Endothelial cell of umbilical vein (primary cell): ENCODE results near the gene HEATR5B. TPM values are rescaled to one million over a fixed set of nuclear protein-coding genes. Genes with fewer than 3 reads are reported as not detected.

Source experiments
- BruUV-seq: library from RNA; stranded (reverse); fragments of 400-500 nt; replicated peaks from 2 replicates; lab custom pipeline; 2021; lab: Mats Ljungman, UMichigan
- CTCF ChIA-PET: fragments of 300-600, 350-600 bp; sonication (Branson Sonifier 250); formaldehyde crosslinking; loops from one replicate; lab custom pipeline; 2021; ENCODE audit warnings: antibody characterized with exemption, inconsistent platforms; lab: Charles Lee
- POLR2A ChIA-PET: fragments of 300-600, 350-600 bp; sonication (Branson Sonifier 250); formaldehyde crosslinking; loops from one replicate; lab custom pipeline; 2021; ENCODE audit warnings: antibody characterized with exemption, inconsistent platforms; lab: Charles Lee
- DNase-seq: peaks from one replicate; pipeline ENCODE4 v3.0.0-alpha.2; 2011; ENCODE audit warnings: low read depth, low spot score
- FAIRE-seq: peaks from 2 replicates; lab custom pipeline; 2011; peaks lifted over from hg19 to GRCh38; lab: Jason Lieb, UNC
- H2AFZ ChIP-seq: 2 replicates; pipeline ENCODE4 v1.6.0; 2012; ENCODE audit warnings: low read depth, low read length, control low read depth, inconsistent platforms
- H3K27ac ChIP-seq: 2 replicates; pipeline ENCODE4 v1.5.1; 2011; ENCODE audit warnings: low read depth, mild to moderate bottlenecking, control low read depth, low read length, moderate library complexity; ENCODE audit not compliant: insufficient read depth
- H3K27me3 ChIP-seq, 2 experiments: 2 replicates each; pipeline versions ENCODE4 v1.6.0 to v1.6.1; 2011; ENCODE audit warnings: low read length in 2 of 2, mixed read lengths in 1 of 2; ENCODE audit not compliant: control insufficient read depth in 2 of 2, insufficient read depth in 2 of 2
- H3K36me3 ChIP-seq, 2 experiments: 2 replicates in 1 of 2; 3 replicates in 1 of 2; pipeline ENCODE4 v1.5.1; 2011; ENCODE audit warnings: low read length in 2 of 2, mild to moderate bottlenecking in 1 of 2, moderate library complexity in 1 of 2; ENCODE audit not compliant: control insufficient read depth in 2 of 2, insufficient read depth in 2 of 2; ENCODE audit errors: extremely low read depth in 1 of 2
- H3K4me1 ChIP-seq: 3 replicates; pipeline ENCODE4 v1.5.1; 2011; ENCODE audit warnings: mild to moderate bottlenecking, low read length; ENCODE audit not compliant: control insufficient read depth, insufficient read depth; ENCODE audit errors: extremely low read depth
- H3K4me2 ChIP-seq: 2 replicates; pipeline ENCODE4 v1.6.1; 2011; ENCODE audit warnings: low read length, control low read depth, mixed read lengths; ENCODE audit not compliant: insufficient read depth
- H3K4me3 ChIP-seq, 3 experiments: fragments of 200-600 bp in 1 of 3; sonication (generic), shearing (Covaris generic) in 1 of 3; replicated peaks in 1 of 3; 2 replicates each; pipeline ENCODE4 v1.5.1; 2011 to 2016; ENCODE audit warnings: control low read depth in 3 of 3, low read length in 3 of 3, mild to moderate bottlenecking in 2 of 3, inconsistent platforms in 1 of 3, low read depth in 1 of 3, moderate library complexity in 1 of 3; ENCODE audit not compliant: insufficient read depth in 1 of 3
- H3K79me2 ChIP-seq: 2 replicates; pipeline ENCODE4 v1.6.0; 2012; ENCODE audit warnings: low read length, inconsistent platforms; ENCODE audit not compliant: control insufficient read depth, insufficient read depth
- H3K9ac ChIP-seq: replicated peaks from 2 replicates; pipeline ENCODE3; 2011; ENCODE audit warnings: low read length, control low read depth; ENCODE audit not compliant: insufficient read depth; ENCODE audit errors: extremely low read depth
- H3K9me1 ChIP-seq: replicated peaks from 3 replicates; pipeline ENCODE4 v1.6.0; 2011; ENCODE audit warnings: mild to moderate bottlenecking, low read length; ENCODE audit not compliant: control insufficient read depth, insufficient read depth; ENCODE audit errors: extremely low read depth
- H3K9me3 ChIP-seq: replicated peaks from 2 replicates; pipeline ENCODE4 v1.5.1; 2012; ENCODE audit warnings: low read length, inconsistent platforms; ENCODE audit not compliant: control insufficient read depth, insufficient read depth
- H4K20me1 ChIP-seq: replicated peaks from 2 replicates; pipeline ENCODE3; 2011; ENCODE audit warnings: mild to moderate bottlenecking, low read length; ENCODE audit not compliant: control insufficient read depth, insufficient read depth; ENCODE audit errors: extremely low read depth
- CTCF ChIP-seq, 2 donors: IDR thresholded peaks; 1 replicate in 1 of 2; 2 replicates in 1 of 2; pipeline ENCODE4 v1.5.1; 2011; ENCODE audit warnings: low read length in 2 of 2, mild to moderate bottlenecking in 2 of 2, moderate library complexity in 2 of 2, control low read depth in 1 of 2, inconsistent platforms in 1 of 2, low read depth in 1 of 2; ENCODE audit not compliant: insufficient read depth in 1 of 2; ENCODE audit errors: extremely low read depth in 1 of 2
- EZH2 ChIP-seq: IDR thresholded peaks from 2 replicates; pipeline ENCODE4 v1.6.1; 2012; ENCODE audit warnings: borderline replicate concordance, low read depth, mild to moderate bottlenecking, moderate library complexity, low read length, inconsistent platforms; ENCODE audit not compliant: severe bottlenecking
- FOS ChIP-seq: IDR thresholded peaks from 2 replicates; pipeline ENCODE4 v1.6.1; 2011; ENCODE audit warnings: mild to moderate bottlenecking, low read length, moderate library complexity, borderline replicate concordance; ENCODE audit not compliant: insufficient read depth
- GATA2 ChIP-seq: IDR thresholded peaks from 2 replicates; pipeline ENCODE4 v1.7.0; 2011; ENCODE audit warnings: low read depth, mild to moderate bottlenecking, moderate library complexity, mixed read lengths, low read length; ENCODE audit not compliant: insufficient read length, insufficient read depth
- JUN ChIP-seq: IDR thresholded peaks from 2 replicates; pipeline ENCODE4 v1.6.1; 2011; ENCODE audit warnings: borderline replicate concordance, low read depth; ENCODE audit not compliant: insufficient read length, insufficient read depth
- MYC ChIP-seq: IDR thresholded peaks from one replicate; pipeline ENCODE4 v1.6.1; 2011; ENCODE audit warnings: mild to moderate bottlenecking, low read depth, low read length
- POLR2A ChIP-seq: IDR thresholded peaks from 2 replicates; pipeline ENCODE4 v1.6.1; 2012; ENCODE audit warnings: low read depth, mild to moderate bottlenecking, control low read depth, low read length
- POLR2AphosphoS5 ChIP-seq: IDR thresholded peaks from 2 replicates; pipeline ENCODE4 v1.6.1; 2012; ENCODE audit warnings: low read depth, mild to moderate bottlenecking, control low read depth, low read length, moderate library complexity; ENCODE audit not compliant: insufficient read depth
- dilution Hi-C: fragments of 300-500 bp; cut with MboI; formaldehyde crosslinking; loops from one replicate; pipeline ENCODE4 v1.15.0; 2019; ENCODE audit warnings: low sequenced_read_pairs; ENCODE audit not compliant: extremely low pct_ligation_motif_present
- intact Hi-C: fragments of 100-400 bp; cut with micrococcal nuclease; formaldehyde crosslinking; loops from one replicate; pipeline ENCODE4 v1.10.0; 2022
- polyA plus RNA-seq, 4 experiments: library from polyadenylated mRNA; depleted of rRNA in 3 of 4; stranded (reverse) in 3 of 4; unstranded in 1 of 4; fragments of >200 nt; gene quantifications; 2 replicates each; pipeline versions ENCODE4 v1.2.1 to v1.2.3, GENCODE V29; 2011 to 2012; ENCODE audit warnings: missing spikeins in 1 of 4
- total RNA-seq: library from RNA; stranded (reverse); gene quantifications from 2 replicates; pipeline ENCODE4 v1.2.3, GENCODE V29; 2021
- TF ChIP-seq, protein P1 (sequence below): IDR thresholded peaks from 2 replicates; pipeline ENCODE4 v1.6.1; 2011; ENCODE audit not compliant: insufficient read depth, insufficient read length

The HEATR5B gene
- total and polyA plus RNA-seq, 2 donors (not counting 3 experiments of a cell fraction or from before 2014, with no cell fraction given) = 16.1 to 22.5 TPM

DNA sequence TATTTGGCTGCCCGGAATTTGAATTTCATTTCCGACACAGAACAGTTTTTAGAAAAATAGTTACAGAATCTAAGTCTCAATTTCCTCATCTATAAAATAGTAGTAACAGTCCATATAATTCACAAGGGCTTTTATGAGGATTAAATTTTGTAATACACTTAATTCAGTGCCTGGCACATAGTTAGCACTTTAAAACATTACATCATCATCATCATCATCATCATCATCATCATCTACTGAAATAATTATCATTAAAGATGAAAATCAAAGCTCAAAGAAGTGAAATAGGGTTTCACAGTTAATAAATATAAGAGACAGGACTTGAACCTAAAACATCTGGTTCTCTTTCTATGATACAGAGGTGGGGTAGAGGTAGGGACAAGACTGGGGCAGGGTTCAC lies 13.2 kb downstream of the HEATR5B start:
- DNase-seq (no peak), FAIRE-seq (no peak)
- ChIA-PET POLR2A (no interaction called here), CTCF (interaction anchor here (0.6 to 1.3 kb wide), 2 partner anchors 10 to 202 kb away, joined by 3 read pairs; no protein-coding TSS in a partner anchor)
- Histone ChIP-seq H3K36me3 (peaks cover 4 to 11% of the 10 kb centered on the region in 2 experiments), H3K9me1 (no peaks in the 10 kb centered on the region), H2AFZ (no peak overlapping the region), H3K4me1 (no peaks in the 10 kb centered on the region), H3K9ac (no peak overlapping the region), H3K27ac (no peak overlapping the region), H3K27me3 (no peaks in the 10 kb centered on the region), H3K4me3 (no peak overlapping the region), H4K20me1 (no peaks in the 10 kb centered on the region), H3K9me3 (no peaks in the 10 kb centered on the region), H3K4me2 (no peak overlapping the region), H3K79me2 (no peaks in the 10 kb centered on the region)
- dilution Hi-C loops (no loop called here), intact Hi-C loops (no loop called here)
- no TSS peak for BruUV-seq
- no peak for TF ChIP-seq JUN
- no peak for TF ChIP-seq GATA2
- TF ChIP-seq EZH2 = no peak

- Histone ChIP-seq H3K27ac (no peak overlapping the region), H3K4me1 (no peaks in the 10 kb centered on the region), H3K4me2 (no peak overlapping the region), H3K9ac (no peak overlapping the region), H4K20me1 (no peaks in the 10 kb centered on the region), H3K9me3 (no peaks in the 10 kb centered on the region), H3K27me3 (no peaks in the 10 kb centered on the region), H3K79me2 (no peaks in the 10 kb centered on the region), H3K4me3 (no peak overlapping the region), H2AFZ (no peak overlapping the region), H3K36me3 (peaks cover 8 to 10% of the 10 kb centered on the region in 2 experiments), H3K9me1 (no peaks in the 10 kb centered on the region)
- DNase-seq (no peak), FAIRE-seq (no peak)
- POLR2A ChIA-PET = interaction anchor here (0.6 kb wide), 1 partner anchor 81 kb away, joined by 4 read pairs; no protein-coding TSS in a partner anchor
- dilution Hi-C loops = no loop called here
- BruUV-seq = no TSS peak
- intact Hi-C loops = no loop called here
- TF ChIP-seq GATA2 (no peak), JUN (no peak), FOS (no peak), POLR2AphosphoS5 (no peak), MYC (no peak), POLR2A (no peak), CTCF (IDR thresholded peaks at IDR 0.05; ENCODE audit: extremely low read depth in 1 of 2, insufficient read depth in 1 of 2, low read depth in 1 of 2, low read length in 2 of 2) (no peak)
- TF ChIP-seq, protein P1, sequence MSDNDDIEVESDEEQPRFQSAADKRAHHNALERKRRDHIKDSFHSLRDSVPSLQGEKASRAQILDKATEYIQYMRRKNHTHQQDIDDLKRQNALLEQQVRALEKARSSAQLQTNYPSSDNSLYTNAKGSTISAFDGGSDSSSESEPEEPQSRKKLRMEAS = no peak
- CTCF ChIA-PET = interaction anchor here (0.9 to 1.3 kb wide), 2 partner anchors 10 to 24 kb away, joined by 3 to 4 read pairs; no protein-coding TSS in a partner anchor
These were observed 15.5 kb downstream of the HEATR5B start for GRCh38 chr2:37068686-37069085.
